Activated CD4-positive, alpha-beta T cell treated with anti-CD3 and anti-CD28 coated beads, Interleukin-10, Interleukin-2, amounts not matched to agents 100 ng/mL and 50 ng/mL, durations not matched to agents 16 hours and 8 hours (primary cell): ENCODE measurements around the gene PCDH9.

ENCODE experiments used
- DNase-seq: peaks from one replicate; pipeline ENCODE4 v3.0.0-alpha.2; 2020

Gene PCDH9

DNA sequence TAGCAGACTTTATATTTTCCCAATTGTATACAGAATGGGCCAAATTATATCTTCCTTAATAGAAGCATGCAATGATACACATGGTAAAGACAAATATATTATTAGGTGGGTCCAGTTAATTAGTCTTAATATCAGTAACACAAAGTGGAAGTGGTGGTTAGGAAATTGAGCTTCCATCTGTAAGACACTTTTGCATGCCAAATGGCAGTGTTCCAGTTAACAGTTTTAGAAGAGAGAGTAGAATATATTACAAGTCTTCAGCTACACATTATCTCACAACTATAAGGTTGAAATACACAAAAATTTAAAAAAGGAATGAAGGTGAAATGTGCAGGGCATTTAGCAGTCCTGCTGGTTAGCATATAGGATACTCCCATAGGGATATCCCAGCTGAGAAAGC lies 536.5 kb downstream of the PCDH9 start:
- DNase-seq = no peak

DNA sequence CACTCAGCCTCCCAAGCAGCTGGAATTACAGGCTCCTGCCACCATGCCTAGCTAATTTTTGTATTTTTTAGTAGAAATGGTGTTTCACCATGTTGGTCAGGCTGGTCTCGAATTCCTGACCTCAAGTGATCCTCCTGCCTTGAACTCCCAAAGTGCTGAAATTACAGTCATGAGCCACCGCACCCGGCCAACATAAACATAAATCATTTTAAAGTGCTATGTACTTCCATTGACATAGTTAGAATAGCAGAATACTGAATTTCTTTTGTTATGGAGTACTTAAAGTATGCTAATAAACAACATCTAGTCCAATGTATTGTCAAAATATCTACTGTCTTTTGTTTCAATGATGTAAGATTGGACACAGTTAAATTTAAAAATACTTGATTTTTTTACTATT lies 539.0 kb downstream of the PCDH9 start:
- DNase-seq = no peak

DNA sequence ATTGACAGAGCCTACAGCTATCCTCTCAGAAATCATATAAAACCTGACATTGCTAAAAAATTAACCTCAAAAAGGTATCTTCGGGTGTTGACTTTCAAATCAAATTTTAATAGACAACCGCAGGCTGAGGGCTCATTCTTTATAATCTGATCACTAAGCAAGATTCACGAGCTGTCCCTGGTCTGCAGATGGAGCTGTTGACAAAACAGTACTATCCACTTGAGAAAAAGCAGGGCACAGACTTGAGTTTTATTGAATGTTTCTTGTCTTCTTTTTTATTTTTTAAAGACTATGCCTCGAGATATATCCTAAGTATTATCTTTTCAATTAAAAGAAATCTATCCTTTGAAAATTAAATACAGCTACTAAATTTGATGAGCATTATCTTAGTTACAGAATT lies 540.5 kb downstream of the PCDH9 start:
- no peak for DNase-seq

DNA sequence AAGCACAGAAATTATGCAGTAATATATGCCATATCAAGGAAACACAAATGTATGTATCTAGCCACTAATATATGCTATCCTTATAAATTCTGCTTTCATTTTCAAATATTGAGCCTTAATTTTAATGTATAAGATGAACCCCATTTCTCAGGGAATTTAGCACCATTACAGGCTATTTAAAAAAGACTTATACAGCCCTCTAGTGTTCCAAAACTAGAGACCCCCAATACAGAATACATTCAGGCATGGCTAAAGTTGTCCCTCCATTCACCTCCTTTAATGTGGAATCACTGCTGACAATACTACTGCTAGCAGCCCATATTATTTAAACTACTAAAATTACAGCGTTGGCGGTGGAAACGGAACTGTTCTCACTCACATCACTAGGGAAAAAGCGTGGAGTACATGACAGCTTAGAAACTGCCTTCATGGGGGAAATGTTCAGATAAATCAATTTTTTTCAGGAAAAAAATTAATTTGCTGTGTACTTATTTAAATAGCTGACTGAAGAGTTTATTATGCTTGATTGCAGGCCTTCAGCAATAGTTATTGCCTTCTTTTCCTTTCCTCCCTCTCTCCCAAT lies 541.0 kb downstream of the PCDH9 start:
- no peak for DNase-seq

DNA sequence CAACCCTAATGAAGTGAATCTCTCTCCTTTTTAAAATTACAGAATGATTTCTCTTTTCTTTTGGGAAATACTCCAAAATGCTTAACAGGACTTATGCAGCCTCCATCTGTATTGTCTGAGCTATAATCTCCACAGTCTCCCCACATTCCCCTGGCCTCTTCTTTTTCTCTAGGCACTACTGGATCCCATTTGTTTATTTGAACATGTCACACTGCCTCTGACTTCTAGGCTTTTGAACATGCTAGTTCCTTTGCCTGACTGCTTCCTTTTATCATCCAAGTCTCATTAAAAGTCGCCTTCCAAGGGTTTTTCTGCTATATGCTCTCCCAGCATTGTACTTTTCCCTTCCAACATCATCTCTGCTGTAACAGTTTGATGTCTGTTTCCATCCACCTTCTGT lies 548.7 kb downstream of the PCDH9 start:
- no peak for DNase-seq

DNA sequence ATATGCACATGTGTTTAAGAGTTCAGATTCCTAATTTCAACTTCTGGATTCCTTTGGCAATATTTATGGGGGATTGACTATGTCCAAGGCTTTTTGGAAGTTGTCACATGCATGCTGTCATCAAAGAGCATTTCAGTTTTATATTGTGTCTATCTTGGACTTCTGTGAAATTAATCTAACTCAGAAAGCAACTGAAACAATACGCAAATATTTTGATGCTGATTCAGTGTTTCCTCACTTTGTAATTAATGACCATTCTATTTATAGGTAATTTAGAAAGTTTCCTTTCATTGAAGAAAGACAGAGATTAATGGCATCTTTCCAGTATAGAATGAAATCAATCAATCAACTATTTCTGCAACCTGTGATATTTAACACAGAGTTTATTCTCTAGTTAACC lies 550.1 kb downstream of the PCDH9 start:
- no peak for DNase-seq

DNA sequence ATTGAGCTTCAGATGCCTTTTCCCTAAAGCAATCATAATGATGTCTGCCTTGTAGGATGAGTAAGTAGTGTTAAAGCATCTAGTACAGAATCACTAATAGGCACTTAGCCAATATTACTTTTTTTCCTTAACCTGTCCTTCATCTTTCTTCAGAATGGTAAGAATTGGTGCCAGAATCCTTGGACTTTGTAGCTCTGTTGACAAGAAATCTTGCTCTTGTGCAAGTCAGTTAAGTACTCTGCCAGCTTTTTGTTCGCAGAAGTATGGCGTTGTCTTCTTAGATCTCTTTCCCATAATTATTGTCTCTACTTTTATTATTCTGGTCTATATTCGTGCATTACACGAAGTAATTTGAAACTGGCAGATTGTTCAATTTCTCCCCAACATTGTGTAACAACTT lies 554.5 kb downstream of the PCDH9 start:
- no peak for DNase-seq

DNA sequence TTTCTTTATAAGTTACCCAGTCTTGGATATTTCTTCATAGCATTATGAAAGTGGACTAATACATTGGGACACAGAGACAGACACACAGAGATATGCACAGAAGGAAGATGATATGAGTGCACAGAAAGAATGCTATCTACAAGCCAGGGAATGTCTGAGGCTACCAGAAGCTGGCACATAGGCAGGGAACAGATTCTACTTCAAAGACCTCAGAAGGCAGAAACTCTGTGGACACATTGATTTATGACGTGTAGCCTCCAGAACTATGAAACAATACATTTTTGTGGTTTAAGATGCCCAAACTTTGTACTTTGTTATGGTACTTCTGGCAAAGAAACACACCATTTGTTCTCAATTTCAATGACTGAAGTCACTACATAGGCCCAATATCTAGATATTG lies 556.7 kb downstream of the PCDH9 start:
- no peak for DNase-seq

DNA sequence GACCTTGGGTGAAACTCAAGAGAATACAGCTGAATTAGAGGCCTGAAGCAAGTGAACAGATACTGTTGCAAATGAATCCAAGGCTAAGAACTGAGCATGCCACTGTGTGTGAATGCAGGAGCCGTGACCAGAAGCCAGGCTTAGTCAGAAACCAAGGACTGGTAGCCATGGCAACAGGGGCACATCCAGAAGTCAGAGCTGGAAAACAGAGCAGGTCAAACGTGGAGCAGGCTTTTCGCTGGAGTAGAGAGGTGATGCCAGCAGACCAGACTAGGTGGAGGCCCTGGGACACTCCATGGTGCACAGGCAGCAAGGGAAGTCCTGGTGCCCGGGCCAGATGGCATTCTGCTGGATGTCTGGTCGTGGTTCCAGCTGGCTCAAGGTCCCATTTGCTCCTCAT lies 564.1 kb downstream of the PCDH9 start:
- DNase-seq = no peak

DNA sequence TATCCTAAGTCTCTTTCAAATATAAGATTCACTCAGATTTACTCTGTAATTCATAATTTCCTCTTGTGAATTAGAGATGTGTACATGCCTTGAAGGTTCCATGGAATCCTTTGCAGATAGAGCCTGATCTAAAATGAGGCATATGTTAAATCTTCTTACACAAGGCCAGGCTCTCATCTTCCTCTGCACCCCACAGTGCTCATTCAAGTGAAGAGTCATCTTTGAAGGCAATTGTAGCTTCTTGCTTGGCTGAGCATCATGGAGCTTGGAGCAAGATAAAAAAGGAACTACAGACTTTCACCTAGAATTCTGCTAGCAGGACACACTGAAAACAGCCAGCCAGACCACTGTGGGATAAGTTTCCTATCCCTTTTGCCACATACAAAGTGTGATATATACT lies 566.4 kb downstream of the PCDH9 start:
- DNase-seq = no peak

DNA sequence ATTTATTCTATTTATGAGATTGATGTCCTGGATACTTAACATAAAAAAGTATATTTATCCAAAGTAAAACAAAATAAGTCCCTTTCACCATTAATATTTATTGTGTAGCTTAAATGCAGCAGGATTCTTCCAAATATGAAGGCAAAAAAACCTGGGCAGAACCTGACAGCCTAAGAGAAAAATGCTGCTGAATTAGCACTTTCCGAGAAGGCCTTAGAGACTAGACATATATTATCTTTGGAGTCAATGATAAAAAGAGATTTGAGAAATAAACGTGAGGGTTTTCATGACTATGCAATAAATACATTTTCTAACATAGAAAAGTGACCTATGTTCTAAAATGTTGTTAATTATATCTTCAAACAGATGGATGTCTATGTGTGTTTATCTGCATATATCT lies 566.9 kb downstream of the PCDH9 start:
- no peak for DNase-seq

DNA sequence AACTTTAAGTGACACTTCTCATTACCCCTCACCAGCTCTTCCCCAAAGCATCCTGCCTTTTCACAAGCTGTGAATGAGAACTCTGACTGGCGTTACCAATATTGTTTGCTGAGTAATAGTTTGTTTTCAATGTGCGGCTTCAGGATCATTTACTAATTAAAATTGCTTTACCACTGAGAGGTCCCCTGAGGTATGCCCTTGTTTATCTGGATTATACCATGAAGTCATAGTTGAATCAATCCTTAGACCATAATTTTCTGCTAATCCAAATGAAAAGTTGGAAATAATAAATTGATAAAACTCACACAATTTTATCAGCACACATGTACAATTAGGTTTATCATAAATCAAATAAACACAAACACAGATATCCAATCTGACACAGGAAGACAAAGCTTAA lies 568.8 kb downstream of the PCDH9 start:
- no peak for DNase-seq

DNA sequence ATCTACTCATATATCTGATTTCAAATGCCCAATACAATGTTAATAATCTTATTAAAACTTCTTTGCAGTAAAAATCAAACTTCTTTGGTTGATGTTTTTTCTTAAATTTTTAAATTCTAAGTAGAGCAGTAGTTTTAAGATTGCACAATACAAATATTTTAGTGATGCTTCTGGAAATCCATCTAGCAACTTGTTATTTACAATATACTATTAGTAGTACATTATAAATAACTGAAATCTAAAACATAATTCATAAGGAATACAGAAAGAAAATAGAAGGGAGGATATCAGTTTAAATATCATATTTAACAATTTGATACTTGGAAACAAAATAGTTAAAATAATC lies 569.7 kb downstream of the PCDH9 start:
- no peak for DNase-seq

DNA sequence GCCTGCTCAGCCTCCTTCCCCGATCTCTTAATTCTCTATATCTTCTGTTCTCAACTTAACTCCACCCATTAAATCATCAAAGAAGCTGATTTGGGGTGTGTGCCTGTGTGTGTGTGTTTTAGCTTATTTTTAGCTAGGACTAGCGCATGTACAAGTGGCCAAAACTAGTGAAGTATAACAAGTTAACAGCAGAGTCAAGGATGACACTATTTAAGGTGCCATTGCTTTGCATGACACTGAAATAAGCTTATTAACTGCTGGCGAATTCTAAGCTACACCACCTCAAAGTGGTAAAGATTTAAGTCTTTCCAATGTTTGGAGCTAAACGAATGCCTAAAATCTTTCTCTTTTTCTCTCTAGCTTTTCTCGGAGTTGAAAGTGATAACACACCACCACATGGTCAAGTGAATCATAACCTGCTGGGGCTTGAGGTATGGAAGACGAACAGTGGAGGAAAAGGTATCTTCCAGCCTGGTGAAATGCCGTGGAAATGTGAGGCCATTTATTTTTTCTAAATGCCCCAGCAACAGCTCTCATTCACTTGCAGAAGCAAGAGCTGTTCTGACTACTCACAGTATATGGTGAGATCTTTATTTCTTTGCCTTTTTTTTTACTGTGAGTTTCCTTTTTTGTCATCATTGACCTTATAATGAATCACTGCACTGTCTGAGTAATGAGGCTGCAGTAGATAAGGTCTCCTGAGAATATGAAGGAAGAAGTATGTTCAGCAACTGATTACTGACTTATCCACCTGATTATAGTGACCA lies 570.3 kb downstream of the PCDH9 start:
- DNase-seq = no peak

DNA sequence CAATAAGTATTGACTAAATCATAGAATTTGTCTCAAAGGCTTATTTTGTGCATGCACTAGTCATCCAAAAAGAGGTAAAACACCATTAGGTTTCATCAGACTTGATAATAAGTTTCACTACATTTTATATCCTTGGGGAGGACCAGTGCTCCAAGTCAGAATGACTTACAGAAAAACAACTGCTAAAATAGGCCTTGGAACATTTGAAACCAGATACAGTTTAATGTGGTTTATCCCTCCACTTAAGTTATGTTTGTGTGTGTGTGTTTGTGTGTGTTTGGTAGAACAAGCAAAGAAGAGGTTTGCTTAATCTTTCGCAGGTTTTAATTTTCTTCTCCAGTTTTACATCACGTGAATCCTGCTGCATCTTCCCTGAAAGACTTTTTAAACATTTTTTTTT lies 570.9 kb downstream of the PCDH9 start:
- DNase-seq = no peak

DNA sequence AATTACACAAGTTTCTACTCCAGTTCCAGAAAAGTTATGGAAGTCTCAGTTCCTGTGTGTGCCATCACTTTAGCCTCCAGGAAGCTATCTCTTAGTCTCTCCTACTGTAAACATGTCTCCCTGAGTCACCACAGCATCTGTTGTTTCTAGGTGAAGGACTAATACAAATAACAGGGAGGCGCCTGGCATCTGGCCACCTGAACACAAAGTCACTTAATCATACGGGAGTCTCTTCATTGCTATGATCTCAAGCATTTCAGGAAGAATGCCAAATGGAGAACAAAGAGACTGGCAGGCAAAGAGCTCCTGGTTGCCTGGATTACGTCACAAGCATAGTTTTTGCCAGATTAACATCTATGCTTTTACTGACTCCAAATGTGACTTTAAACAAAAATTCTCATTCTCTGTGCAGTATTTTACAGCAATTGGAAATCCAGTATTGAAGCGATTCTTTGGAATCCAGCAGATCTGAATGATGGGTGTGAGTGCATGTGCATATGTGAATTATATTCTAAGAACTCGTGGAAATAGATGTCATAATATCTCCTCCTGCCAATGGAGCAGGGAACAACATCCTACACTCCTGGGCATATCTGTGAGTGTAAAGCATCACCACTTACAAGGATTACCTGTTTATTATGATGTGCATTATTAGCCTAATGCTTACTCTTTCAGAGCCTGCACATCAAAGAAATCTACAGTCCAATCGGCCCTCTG lies 572.8 kb downstream of the PCDH9 start:
- DNase-seq = no peak

DNA sequence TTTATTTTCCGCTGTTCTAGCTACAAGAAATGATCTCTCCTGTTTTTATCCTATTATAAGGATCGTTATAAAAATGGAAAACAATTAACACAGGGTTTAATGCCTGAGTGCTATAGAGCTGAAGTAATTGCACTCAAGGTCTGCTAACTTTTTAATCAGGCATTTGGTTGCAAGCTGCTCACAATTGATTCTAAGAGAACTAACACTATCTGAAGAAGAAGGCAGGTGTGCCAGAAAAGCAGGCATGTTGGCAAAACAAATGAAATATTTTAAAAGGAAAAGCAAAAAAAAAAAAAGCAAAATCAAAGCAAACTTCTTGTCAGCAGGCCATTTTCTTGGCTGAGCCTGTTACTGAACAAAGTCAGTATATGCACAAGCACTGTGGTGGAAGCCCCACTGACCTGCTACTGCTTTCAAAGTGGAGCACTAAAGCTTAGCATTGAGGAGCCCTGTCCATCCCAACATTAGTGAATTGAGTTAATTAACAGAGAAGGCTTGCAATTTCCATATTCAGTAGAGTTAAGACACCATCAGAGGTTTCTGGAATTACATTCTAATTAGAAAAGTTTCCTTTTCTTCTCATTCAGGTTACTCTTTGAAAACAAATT lies 574.2 kb downstream of the PCDH9 start:
- no peak for DNase-seq

DNA sequence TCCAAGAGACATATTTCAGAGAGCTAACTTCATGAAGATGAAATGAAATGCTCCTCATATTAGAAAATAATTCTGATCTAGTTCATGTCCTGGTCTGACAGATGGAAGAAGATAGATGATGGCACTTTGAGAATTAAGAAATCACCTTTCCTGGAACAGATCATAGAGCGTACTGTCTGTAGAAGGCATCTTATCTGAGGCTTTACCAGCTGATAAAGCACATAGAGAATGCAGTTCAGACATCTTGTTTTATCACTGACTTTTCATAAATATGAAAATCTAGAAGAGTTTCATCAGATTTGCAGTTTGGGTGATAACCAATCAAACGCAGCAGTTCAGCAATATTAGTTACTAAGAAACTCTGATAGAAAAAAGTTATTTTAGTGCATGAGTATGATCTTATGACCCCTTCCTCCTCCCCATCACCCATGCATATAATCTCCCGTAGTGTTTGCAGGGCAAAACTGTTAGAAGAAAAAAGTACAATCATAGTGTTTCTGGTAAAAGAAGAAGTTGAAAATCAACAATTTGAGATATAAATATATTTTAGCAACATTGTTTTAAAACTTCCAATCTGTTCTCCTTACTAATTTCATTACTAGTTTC lies 585.2 kb downstream of the PCDH9 start:
- DNase-seq = no peak

DNA sequence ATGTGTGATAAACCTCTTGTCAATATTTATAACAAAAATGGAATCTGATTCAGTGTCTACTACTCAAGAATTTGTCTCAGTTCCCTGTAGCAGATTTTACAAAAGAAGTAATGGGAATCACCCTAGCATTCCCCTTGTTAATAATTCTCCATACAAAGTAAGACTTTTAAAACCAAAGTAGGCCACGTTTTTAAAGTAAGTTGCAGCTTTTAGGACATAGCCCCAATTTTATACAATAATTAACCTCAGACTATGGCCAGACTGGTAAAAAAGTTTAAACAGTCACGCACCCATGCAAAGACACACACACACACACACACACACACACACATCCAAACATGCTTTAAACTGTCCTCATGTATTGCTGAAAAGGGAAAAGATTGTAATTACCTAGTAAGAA lies 589.9 kb downstream of the PCDH9 start:
- no peak for DNase-seq

DNA sequence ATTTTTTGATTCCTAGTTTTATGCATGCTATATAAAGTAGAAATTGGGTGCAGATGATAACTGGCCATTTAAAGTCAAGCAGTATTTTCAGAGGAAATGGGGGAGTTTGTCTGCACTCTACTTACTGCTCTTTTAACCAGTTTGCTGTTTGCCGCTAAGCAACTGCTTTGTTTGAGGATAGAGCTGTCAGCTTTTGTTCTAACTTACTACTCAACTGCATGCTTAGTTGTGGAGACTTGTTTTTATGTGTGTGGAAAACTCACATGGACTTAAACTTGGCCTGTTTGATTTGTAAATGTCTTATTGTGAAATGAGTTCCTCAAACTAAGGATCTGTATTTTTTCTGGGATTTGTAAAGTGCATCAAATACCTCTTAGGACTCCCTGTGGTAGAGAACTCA lies 591.1 kb downstream of the PCDH9 start:
- DNase-seq = no peak

DNA sequence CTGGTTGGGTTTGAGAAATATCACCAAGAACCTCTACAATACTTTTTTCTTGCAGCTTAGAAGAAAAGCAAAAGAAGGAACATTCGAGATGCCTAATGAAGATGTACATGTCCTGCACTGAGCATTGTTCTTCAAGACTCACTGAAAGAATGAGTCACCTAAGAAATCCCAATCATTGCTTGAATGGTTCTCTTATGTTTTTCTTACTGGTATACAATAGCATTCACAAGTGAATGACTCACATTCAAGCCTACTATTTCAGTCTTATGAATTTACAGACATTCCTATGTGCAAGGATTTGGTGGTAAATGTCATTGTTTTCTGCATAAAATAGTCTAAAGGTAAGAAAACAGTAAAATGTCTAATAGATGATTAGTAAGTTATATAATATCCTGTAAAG lies 594.6 kb downstream of the PCDH9 start:
- no peak for DNase-seq

DNA sequence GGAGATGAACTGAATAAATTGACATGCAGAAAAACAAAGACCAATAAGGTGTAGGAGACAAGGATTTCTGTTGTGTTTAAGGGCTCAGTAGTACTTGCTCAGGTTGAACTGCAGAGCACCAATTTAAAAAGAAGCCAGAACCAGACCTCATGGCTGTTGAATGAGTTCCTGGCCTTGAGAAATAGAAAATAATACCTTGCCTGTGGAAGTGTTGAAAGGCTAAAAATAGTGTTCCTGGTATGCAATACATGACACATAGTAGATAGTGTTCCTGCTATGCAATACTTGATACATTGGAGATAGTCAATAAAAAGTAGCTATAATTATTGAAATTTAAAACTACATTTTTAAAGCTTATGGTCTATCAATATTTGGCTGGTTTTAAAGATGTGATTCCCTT lies 595.8 kb downstream of the PCDH9 start:
- DNase-seq = no peak

DNA sequence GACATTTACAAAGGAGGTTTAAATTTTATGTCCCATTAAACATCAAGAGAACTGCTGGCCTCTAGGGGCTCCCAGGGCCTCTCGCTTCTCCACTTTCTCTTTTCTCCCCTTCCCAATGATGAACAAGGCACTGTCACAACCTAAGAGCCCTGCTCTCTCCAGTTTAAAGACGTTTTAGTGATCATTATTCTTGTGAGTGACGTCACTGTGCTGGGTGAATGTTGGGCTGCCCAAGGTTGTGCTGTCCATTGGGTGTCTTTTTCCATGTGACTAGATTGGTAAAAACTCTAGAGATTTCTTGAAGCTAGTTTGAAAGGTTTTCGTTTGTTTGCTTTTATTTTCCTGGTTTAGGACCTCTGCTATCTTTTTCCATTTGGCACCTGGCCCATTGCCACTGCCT lies 602.6 kb downstream of the PCDH9 start:
- DNase-seq = no peak

DNA sequence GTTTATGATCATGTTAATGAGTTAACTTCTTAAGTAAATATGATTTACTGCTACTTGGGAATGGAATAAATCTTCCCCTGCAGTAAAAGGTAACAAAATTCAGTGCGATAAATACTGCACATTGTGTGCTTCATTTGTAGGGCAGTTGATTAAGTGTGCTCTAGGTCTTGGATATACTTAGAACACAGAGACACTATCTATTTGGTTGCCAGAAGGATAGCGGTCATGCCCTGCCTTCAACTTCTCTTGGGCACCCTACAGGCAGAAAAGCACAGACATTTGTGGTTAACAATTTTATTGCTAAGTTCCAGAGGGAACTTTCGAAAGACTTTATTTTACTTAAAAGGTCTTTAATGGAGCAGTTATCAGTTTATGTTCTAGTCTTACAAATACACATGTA lies 605.8 kb downstream of the PCDH9 start:
- DNase-seq = no peak
